ENCODE data around the gene ARHGEF9.

GRCh38 chrX:63768760-63769159 lies 16.3 kb downstream of the ARHGEF9 start:
- TF ChIP-seq MAX (IDR thresholded peaks at IDR 0.05) (no peak), TCF12 (IDR thresholded peaks at IDR 0.05; ENCODE audit: low read depth) (no peak), CEBPB (IDR thresholded peaks at IDR 0.05) (no peak)

Data from Ishikawa (cell line).